Tibial nerve (tissue), 4 donors: ENCODE results near the gene CRYBG1.

Experiments
- CTCF ChIP-seq, 5 experiments: fragments of 200-600 bp in 3 of 5; fragments of 450-650 bp in 2 of 5; sonication (generic) in 3 of 5; IDR thresholded peaks; one replicate each; pipeline ENCODE4 v1.5.1; 2016 to 2019; ENCODE audit warnings: antibody characterized with exemption in 5 of 5, mild to moderate bottlenecking in 3 of 5, moderate library complexity in 2 of 5
- EP300 ChIP-seq, 2 donors: sonication (generic); formaldehyde crosslinking; IDR thresholded peaks; one replicate each; pipeline ENCODE4 v1.6.1; 2017; ENCODE audit warnings: antibody characterized with exemption in 2 of 2, mild to moderate bottlenecking in 1 of 2
- POLR2A ChIP-seq, 2 donors: fragments of 450-650 bp; IDR thresholded peaks; one replicate each; pipeline ENCODE4 v1.6.1; 2017; ENCODE audit warnings: antibody characterized with exemption in 2 of 2, mild to moderate bottlenecking in 2 of 2, moderate library complexity in 2 of 2

GRCh38 chr6:106466211-106466610, 105.7 kb downstream of the CRYBG1 start:
- no peak for TF ChIP-seq CTCF (IDR thresholded peaks at IDR 0.05)
- no peak for TF ChIP-seq EP300 (IDR thresholded peaks at IDR 0.05)
- no peak for TF ChIP-seq POLR2A (IDR thresholded peaks at IDR 0.05)
